HG03521 (cell line): ENCODE data around the gene ORAI2.
"Not testable (repeated sequence)": the region's sequence is repeated elsewhere in the genome, so short reads cannot be mapped to it uniquely, and the experiment has no call there.

ENCODE experiments used
- ATAC-seq: cut with Tn5 transposase; IDR thresholded peaks from one replicate; pipeline ENCODE4 v1.9.1; 2021; ENCODE audit warnings: mild to moderate bottlenecking, moderate library complexity; ENCODE audit not compliant: unreplicated experiment

The ORAI2 gene

GRCh38 chr7:102433219-102434038 is at the start of gene ORAI2:
ORAI2 (plus strand) TSS chr7:102433575; CDS start chr7:102438957, 5,382 bp downstream.
- ATAC-seq, result peak; percentile 68

- no peak for ATAC-seq
These were observed 46.3 kb upstream of the ORAI2 start for GRCh38 chr7:102387064-102387463.

GRCh38 chr7:102389810-102390209 is 43.6 kb upstream of the ORAI2 start:
- no peak for ATAC-seq

GRCh38 chr7:102390697-102391484 is 42.5 kb upstream of the ORAI2 start:
- ATAC-seq, result no peak

- ATAC-seq, result no peak
These were observed 41.0 kb upstream of the ORAI2 start for GRCh38 chr7:102392330-102392729.

- ATAC-seq, result no peak
These were observed 39.9 kb upstream of the ORAI2 start for GRCh38 chr7:102393467-102393866.

GRCh38 chr7:102395592-102395872 is 37.8 kb upstream of the ORAI2 start:
- no peak for ATAC-seq

GRCh38 chr7:102395873-102396709 is 37.3 kb upstream of the ORAI2 start, which contains the start of gene PRKRIP1:
PRKRIP1 (plus strand) TSS chr7:102396363; CDS start chr7:102396412, 49 bp downstream.
- ATAC-seq, result peak; percentile 98

- no peak for ATAC-seq
These were observed 36.7 kb upstream of the ORAI2 start for GRCh38 chr7:102396710-102397019.

GRCh38 chr7:102398543-102398942 is 34.8 kb upstream of the ORAI2 start:
- no peak for ATAC-seq

GRCh38 chr7:102400360-102400759 is 33.0 kb upstream of the ORAI2 start:
- no peak for ATAC-seq

GRCh38 chr7:102403563-102403962 is 29.8 kb upstream of the ORAI2 start:
- ATAC-seq, result no peak

- ATAC-seq, result peak; percentile 83
These were observed 29.1 kb upstream of the ORAI2 start for GRCh38 chr7:102404005-102404861.

- not testable (repeated sequence) for ATAC-seq
These were observed 28.6 kb upstream of the ORAI2 start for GRCh38 chr7:102404862-102405188.

- ATAC-seq, result no peak
These were observed 25.5 kb upstream of the ORAI2 start for GRCh38 chr7:102407910-102408309.

GRCh38 chr7:102408530-102408929 is 24.8 kb upstream of the ORAI2 start:
- not testable (repeated sequence) for ATAC-seq

- ATAC-seq, result no peak
These were observed 24.0 kb upstream of the ORAI2 start for GRCh38 chr7:102409340-102409739.

GRCh38 chr7:102410123-102410522 is 23.3 kb upstream of the ORAI2 start:
- ATAC-seq, result no peak

GRCh38 chr7:102410918-102411317 is 22.5 kb upstream of the ORAI2 start:
- ATAC-seq, result no peak

- ATAC-seq, result no peak
These were observed 20.8 kb upstream of the ORAI2 start for GRCh38 chr7:102412548-102412947.

GRCh38 chr7:102413091-102413490 is 20.3 kb upstream of the ORAI2 start:
- ATAC-seq, result no peak
